GM19328 (cell line): ENCODE data around the gene ZMYND15.

Source experiments
- ATAC-seq: cut with Tn5 transposase; IDR thresholded peaks from one replicate; pipeline ENCODE4 v1.9.1; 2021; ENCODE audit warnings: mild to moderate bottlenecking, moderate library complexity; ENCODE audit not compliant: unreplicated experiment

ZMYND15 gene

GRCh38 chr17:4715063-4715744 lies 24.4 kb upstream of the ZMYND15 start:
- no peak for ATAC-seq

- ATAC-seq, result no peak
These were observed 23.6 kb upstream of the ZMYND15 start for GRCh38 chr17:4716081-4716480.

GRCh38 chr17:4717791-4718190 lies 21.8 kb upstream of the ZMYND15 start:
- ATAC-seq, result no peak

GRCh38 chr17:4718276-4718675 lies 21.4 kb upstream of the ZMYND15 start:
- no peak for ATAC-seq

GRCh38 chr17:4719146-4719545 lies 20.5 kb upstream of the ZMYND15 start:
- no peak for ATAC-seq

- no peak for ATAC-seq
These were observed 19.9 kb upstream of the ZMYND15 start for GRCh38 chr17:4719684-4720221.

GRCh38 chr17:4720787-4721186 lies 18.8 kb upstream of the ZMYND15 start:
- no peak for ATAC-seq

GRCh38 chr17:4721203-4722135 lies 18.2 kb upstream of the ZMYND15 start:
- no peak for ATAC-seq

GRCh38 chr17:4722678-4723240 lies 16.9 kb upstream of the ZMYND15 start:
- ATAC-seq, result no peak

GRCh38 chr17:4724650-4725049 lies 15.0 kb upstream of the ZMYND15 start:
- no peak for ATAC-seq

- no peak for ATAC-seq
These were observed 13.9 kb upstream of the ZMYND15 start for GRCh38 chr17:4725646-4726310.

- no peak for ATAC-seq
These were observed 11.5 kb upstream of the ZMYND15 start for GRCh38 chr17:4728124-4728523.

GRCh38 chr17:4733073-4733531 lies 6.5 kb upstream of the ZMYND15 start:
- no peak for ATAC-seq

- ATAC-seq, result no peak
These were observed 4.7 kb upstream of the ZMYND15 start for GRCh38 chr17:4734857-4735475.

GRCh38 chr17:4735876-4736651 lies 3.6 kb upstream of the ZMYND15 start:
- ATAC-seq, result no peak

- no peak for ATAC-seq
These were observed 1.2 kb upstream of the ZMYND15 start for GRCh38 chr17:4738136-4739121.

- no peak for ATAC-seq
These were observed 355 bp downstream of the ZMYND15 start for GRCh38 chr17:4740025-4740351.

- ATAC-seq, result no peak
These were observed 951 bp downstream of the ZMYND15 start for GRCh38 chr17:4740584-4740983.

- ATAC-seq, result no peak
These were observed 1.9 kb downstream of the ZMYND15 start for GRCh38 chr17:4741544-4741943.
